AG04449 (cell line): ENCODE measurements around the gene HNRNPA1L2.
"Not testable (repeated sequence)": the region's sequence is repeated elsewhere in the genome, so short reads cannot be mapped to it uniquely, and the experiment has no call there.

Experiments
- CTCF ChIA-PET: fragments of 350-600 bp; formaldehyde crosslinking; extraction: SDS; loops from one replicate; lab custom pipeline; 2021; ENCODE audit warnings: antibody characterized with exemption; lab: Yijun Ruan, JAX
- POLR2A ChIA-PET: fragments of 400-600, 350-600 bp; formaldehyde crosslinking; extraction: SDS; loops from one replicate; lab custom pipeline; 2020; ENCODE audit warnings: antibody characterized with exemption, inconsistent platforms; lab: Yijun Ruan, JAX
- DNase-seq: peaks from one replicate; pipeline ENCODE4 v3.0.0-alpha.2; 2010; ENCODE audit warnings: low read depth, low spot score
- H3K4me3 ChIP-seq: 2 replicates; pipeline ENCODE4 v1.5.1; 2011; ENCODE audit warnings: low read depth, mild to moderate bottlenecking, control low read depth, low read length
- TF ChIP-seq, protein P1 (sequence below): IDR thresholded peaks from one replicate; pipeline ENCODE4 v1.5.1; 2011; ENCODE audit warnings: mild to moderate bottlenecking, moderate library complexity, low read length, control low read depth, inconsistent platforms; ENCODE audit not compliant: insufficient read depth; ENCODE audit errors: missing control alignments

Gene HNRNPA1L2

GRCh38 chr13:52600666-52601065 is 41.6 kb upstream of the HNRNPA1L2 start:
- no peak for DNase-seq
- TF ChIP-seq, protein P1, sequence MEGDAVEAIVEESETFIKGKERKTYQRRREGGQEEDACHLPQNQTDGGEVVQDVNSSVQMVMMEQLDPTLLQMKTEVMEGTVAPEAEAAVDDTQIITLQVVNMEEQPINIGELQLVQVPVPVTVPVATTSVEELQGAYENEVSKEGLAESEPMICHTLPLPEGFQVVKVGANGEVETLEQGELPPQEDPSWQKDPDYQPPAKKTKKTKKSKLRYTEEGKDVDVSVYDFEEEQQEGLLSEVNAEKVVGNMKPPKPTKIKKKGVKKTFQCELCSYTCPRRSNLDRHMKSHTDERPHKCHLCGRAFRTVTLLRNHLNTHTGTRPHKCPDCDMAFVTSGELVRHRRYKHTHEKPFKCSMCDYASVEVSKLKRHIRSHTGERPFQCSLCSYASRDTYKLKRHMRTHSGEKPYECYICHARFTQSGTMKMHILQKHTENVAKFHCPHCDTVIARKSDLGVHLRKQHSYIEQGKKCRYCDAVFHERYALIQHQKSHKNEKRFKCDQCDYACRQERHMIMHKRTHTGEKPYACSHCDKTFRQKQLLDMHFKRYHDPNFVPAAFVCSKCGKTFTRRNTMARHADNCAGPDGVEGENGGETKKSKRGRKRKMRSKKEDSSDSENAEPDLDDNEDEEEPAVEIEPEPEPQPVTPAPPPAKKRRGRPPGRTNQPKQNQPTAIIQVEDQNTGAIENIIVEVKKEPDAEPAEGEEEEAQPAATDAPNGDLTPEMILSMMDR: no peak
- H3K4me3 ChIP-seq: peak overlapping the region; percentile 64
- CTCF ChIA-PET: no interaction called here
- POLR2A ChIA-PET: interaction anchor here (2.3 kb wide), 1 partner anchor 16 kb away, joined by 10 read pairs; no protein-coding TSS in a partner anchor

DNA sequence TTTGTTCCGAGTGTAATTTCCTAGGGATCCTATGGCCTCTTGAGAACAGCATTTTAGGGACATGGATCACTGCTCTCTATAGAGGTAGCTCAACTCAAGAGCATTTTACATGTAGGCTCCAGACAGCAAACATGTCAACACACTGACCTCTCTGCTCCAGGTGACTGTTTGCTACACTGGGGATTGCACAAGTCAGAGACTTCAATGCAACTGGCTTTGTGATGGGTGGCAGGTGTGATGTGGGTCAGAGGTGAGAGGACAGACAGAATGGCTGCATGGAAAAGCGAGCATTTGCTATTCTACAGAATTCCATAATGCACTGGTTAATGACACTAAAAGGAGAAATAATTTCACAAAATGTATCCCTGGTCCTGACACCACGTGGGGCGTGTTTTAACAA is 38.9 kb upstream of the HNRNPA1L2 start:
- CTCF ChIA-PET, H3K4me3 ChIP-seq, POLR2A ChIA-PET, DNase-seq: not testable (repeated sequence)

DNA sequence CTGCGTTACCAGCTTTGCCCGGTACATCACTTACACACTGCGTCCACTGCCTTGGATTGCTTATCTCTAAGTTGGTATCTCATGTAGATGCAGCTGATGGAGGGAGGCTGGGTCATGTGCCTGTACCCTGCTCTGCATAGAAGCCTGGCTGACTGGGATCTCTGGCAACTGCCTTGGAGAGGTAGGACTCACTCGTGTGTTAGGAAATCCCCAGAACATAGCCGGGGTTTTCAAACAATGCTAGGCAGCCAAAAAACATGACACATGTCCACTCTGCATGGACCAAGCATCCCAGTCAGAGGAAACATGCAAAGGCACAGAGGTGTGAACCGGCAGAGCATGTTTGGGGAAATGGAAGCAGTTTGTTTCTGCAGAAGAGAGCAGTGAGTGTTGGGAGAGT is 36.1 kb upstream of the HNRNPA1L2 start:
- H3K4me3 ChIP-seq, DNase-seq, CTCF ChIA-PET: not testable (repeated sequence)
- POLR2A ChIA-PET: interaction anchor here (1.4 kb wide), 1 partner anchor 11 kb away, joined by 5 read pairs; no protein-coding TSS in a partner anchor

GRCh38 chr13:52606795-52607194 is 35.4 kb upstream of the HNRNPA1L2 start:
- DNase-seq, H3K4me3 ChIP-seq: not testable (repeated sequence)
- ChIA-PET POLR2A (interaction anchor here (1.4 kb wide), 1 partner anchor 10 kb away, joined by 5 read pairs; no protein-coding TSS in a partner anchor), CTCF (interaction anchor here (0.9 kb wide), 1 partner anchor 361 kb away, joined by 3 read pairs; no protein-coding TSS in a partner anchor)

DNA sequence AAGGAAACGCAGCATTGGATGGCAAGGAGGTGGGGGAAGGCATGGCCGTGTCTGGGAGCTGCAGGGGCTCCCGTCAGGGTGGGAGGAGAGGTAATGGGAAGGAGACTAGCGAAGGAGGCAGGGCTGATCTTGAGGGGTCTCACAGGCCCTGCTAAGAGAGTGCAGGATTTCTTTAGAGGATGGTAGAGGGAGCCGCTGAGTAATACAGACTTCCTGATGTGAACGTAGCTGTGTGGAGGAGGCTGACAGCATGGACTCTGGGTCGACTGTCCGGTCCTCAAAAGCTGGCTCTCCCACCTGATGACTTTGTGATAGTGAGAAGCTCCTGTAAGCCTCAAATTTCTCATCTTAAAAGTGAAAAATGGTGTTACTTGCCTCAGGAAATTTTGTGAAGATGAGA is 34.0 kb upstream of the HNRNPA1L2 start:
- DNase-seq, H3K4me3 ChIP-seq, POLR2A ChIA-PET: not testable (repeated sequence)
- CTCF ChIA-PET: interaction anchor here (0.7 to 4.4 kb wide), 4 partner anchors 8 to 542 kb away, joined by 3 to 39 read pairs (median 3); no protein-coding TSS in a partner anchor

DNA sequence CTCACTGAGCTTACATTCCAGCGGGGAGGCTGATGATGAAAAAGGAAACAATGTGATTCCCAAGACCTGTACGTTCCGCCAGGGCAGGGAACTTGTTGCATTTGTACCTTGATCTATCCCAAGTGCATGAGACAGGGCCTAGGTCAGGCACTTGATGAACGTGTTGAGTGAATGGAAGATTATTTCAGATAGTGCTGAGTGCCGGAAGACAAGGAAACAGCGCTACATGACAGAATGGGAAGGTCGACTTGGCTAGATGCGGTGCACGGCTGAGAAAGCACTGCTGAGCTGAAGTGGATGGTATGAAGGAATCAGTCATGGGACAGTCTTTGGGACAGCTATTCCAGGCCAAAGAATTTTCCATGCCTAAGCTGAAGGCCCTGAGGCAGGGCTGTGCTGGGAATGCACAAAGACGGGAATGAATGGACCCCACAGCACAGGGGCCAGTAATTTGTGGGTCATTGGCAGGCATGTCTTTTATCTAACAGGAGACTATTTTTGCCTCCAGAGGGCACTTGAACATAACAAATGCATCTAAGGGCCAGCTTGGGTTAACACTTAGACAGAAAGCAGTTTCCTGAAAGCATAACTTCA is 33.1 kb upstream of the HNRNPA1L2 start:
- TF ChIP-seq, protein P1: peak; percentile 18

DNA sequence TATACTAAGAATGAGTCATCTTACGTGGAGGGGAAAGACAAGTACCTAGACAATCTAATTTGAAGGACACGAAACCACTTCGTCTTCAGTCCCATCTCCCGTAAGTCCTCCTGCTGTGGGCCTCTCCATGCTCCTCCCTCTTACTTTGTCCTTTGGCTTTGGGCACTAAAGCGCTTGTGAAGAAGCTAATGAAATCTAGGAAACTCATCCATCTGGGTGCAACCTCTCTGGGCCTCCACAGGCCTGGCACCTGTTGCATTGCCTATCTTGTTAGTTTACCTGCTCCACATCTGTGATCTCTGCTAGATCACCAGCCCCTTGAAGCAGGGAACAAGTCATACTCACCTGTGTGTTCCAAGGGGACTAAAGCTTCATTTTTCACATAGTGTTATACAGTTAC is 32.1 kb upstream of the HNRNPA1L2 start:
- H3K4me3 ChIP-seq, DNase-seq, POLR2A ChIA-PET: not testable (repeated sequence)
- CTCF ChIA-PET: interaction anchor here (1.1 to 4.4 kb wide), 4 partner anchors 12 to 357 kb away, joined by 3 to 39 read pairs (median 3); partner anchors contain the start of gene SUGT1

More for the DNA sequence above, 33.1 kb upstream of the HNRNPA1L2 start:
- H3K4me3 ChIP-seq, DNase-seq, POLR2A ChIA-PET: not testable (repeated sequence)
- CTCF ChIA-PET: interaction anchor here (0.7 to 4.4 kb wide), 7 partner anchors 11 to 541 kb away, joined by 3 to 39 read pairs (median 3); no protein-coding TSS in a partner anchor

DNA sequence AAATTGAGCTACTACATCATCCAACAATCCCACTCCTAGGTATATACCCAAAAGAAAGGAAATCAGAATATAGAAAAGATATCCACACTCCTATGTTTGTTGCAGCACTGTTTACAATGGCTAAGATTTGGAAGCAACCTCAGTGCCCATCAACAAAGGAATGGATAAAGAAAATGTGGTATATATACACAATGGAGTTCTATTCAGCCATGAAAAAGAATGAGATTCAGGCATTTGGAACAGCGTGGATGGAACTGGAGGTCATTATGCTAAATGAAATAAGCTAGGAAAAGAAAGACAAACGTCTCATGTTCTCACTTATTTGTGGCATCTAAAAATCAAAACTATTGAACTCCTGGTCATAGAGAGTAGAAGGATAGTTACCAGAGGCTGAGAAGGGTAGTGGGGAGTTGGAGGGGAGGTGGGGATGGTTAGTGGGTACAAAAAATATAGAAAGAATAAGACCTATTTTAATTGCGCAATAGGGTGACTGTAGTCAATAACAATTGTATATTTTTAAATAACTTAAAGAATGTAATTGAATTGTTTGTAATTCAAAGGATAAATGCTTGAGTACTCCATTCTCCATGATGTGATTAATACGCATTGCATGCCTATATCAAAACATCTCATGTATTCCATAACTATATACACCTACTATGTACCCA is 27.0 kb upstream of the HNRNPA1L2 start:
- no peak for DNase-seq
- POLR2A ChIA-PET: interaction anchor here (3.0 kb wide), 1 partner anchor 37 kb away, joined by 31 read pairs; the partner anchor contains the start of gene SUGT1
- no peak overlapping the region for H3K4me3 ChIP-seq
- CTCF ChIA-PET: no interaction called here
- TF ChIP-seq, protein P1: no peak
